GM12865 (cell line): Measurements from ENCODE around the gene RPL26.
A peak's percentile ranks its signal among the peaks of the same experiment; 100 is the strongest.

Source experiments
- DNase-seq: peaks from one replicate; pipeline ENCODE4 v3.0.0; 2010; ENCODE audit warnings: low read depth
- H3K4me3 ChIP-seq: 2 replicates; pipeline ENCODE4 v1.5.1; 2011; ENCODE audit warnings: mild to moderate bottlenecking, low read depth, low read length, control low read depth
- CTCF ChIP-seq: IDR thresholded peaks from 2 replicates; pipeline ENCODE4 v1.5.1; 2011; ENCODE audit warnings: low read length, control low read depth, low read depth, inconsistent platforms; ENCODE audit not compliant: insufficient read depth; ENCODE audit errors: missing control alignments

The RPL26 gene

DNA sequence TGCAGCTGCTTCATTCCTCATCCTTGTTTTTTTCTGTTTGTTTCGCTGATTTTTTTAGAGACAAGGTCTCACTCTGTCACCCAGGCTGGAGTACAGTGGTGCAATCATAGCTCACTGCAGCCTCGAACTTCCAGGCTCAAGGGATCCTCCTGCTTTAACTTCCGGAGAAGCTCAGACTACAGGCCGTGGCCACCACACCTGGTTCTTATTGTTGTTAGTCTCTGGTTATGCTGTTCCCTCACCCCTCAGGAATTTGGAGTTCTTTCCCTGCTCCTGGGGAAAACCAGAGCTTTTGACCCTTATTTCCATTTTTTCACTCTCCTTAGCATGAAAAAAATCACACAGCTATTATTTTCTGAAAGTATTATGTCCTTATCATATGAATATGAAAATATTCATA is 41.5 kb downstream of the RPL26 start:
- TF ChIP-seq CTCF: no peak
- DNase-seq: no peak
- no peak overlapping the region for H3K4me3 ChIP-seq

GRCh38 chr17:8339540-8339939 is 43.5 kb downstream of the RPL26 start, which contains the start of gene ODF4:
ODF4 (plus strand) TSS chr17:8339840; CDS start chr17:8340052, 212 bp downstream.
- no peak for DNase-seq
- no peak for TF ChIP-seq CTCF
- no peak within 1 kb of the TSS for H3K4me3 ChIP-seq

GRCh38 chr17:8338753-8339140 is 44.2 kb downstream of the RPL26 start:
- no peak for TF ChIP-seq CTCF
- no peak for DNase-seq
- H3K4me3 ChIP-seq: no peak overlapping the region

DNA sequence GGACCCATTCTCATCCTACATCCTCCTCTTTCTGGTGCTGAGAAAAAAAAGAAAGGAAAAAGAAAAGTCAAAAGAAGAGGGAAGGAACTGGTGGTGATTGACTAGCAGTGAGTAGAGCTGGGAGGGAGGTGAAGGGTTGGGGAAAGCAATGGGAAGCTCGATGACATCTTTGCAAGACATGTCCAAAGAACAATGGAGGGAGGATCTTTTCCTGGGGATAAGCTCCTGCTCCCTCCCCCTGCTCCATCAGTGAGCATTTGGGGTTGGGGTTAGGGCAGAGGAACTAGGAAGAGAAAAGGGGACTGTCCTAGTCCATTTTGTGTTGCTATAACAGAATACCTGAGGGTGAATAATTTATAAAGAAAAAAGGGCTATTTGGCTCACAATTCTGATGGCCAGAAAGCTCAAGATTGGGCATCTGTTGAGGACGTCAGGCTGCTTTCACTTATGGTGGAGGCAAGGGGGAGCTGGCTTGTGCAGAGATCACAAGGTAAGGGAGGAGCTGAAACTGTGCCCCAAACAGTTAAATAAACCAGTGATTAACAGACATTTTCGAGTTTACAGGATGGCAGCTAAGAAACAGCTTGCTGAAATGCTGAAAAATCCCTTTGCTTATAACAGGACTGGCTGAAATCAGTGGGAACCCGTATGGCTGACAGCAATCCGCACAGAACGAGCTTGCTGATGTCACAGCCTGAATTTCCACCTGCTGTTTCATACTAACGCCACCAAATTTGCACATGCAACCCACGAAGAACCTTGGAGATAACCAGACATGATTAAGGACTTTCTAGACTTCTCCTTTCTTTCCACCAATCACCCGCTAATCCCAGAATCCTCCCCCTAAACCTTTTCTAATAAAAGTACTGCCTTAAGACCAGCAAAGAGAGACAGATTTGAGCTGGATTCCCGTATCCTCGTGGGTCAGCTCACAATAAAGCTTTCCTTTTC is 44.9 kb downstream of the RPL26 start:
- no peak overlapping the region for H3K4me3 ChIP-seq
- no peak for TF ChIP-seq CTCF
- peak; percentile 37 for DNase-seq

DNA sequence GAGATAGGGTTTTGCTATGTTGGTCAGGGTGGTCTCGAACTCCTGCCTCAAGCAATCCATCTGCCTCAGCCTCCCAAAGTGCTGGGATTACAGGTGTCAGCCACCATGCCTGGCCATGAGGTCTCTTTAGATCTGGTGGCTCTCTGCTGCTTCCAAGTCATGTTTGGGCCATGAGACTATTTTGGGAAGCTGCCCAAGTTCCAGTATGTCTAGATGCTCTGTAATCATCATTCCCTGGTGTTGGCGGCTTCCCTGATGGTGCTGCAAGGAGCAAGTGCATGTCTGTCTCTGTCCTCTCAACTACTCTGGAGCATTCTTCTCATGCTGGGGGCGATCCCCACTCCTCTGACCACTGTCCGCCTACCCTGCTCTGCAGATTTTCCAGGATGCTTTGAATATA is 49.7 kb downstream of the RPL26 start:
- no peak for TF ChIP-seq CTCF
- H3K4me3 ChIP-seq: no peak overlapping the region
- DNase-seq: no peak

GRCh38 chr17:8332688-8333087 is 50.3 kb downstream of the RPL26 start:
- H3K4me3 ChIP-seq: no peak overlapping the region
- no peak for TF ChIP-seq CTCF
- DNase-seq: no peak
